PFSK-1 (cell line): Measurements from ENCODE around the gene TCF12.

Source experiments
- POLR2AphosphoS5 ChIP-seq: IDR thresholded peaks from 2 replicates; pipeline ENCODE4 v1.6.1; 2012; ENCODE audit warnings: low read depth, mild to moderate bottlenecking, control low read depth, low read length, moderate library complexity
- SIN3A ChIP-seq: IDR thresholded peaks from 2 replicates; pipeline ENCODE4 v1.6.1; 2012; ENCODE audit warnings: mild to moderate bottlenecking, low read length, moderate library complexity, borderline replicate concordance; ENCODE audit not compliant: insufficient read depth
- TAF1 ChIP-seq: IDR thresholded peaks from 2 replicates; pipeline ENCODE4 v1.6.1; 2012; ENCODE audit warnings: low read length, control low read depth, borderline replicate concordance; ENCODE audit not compliant: insufficient read depth
- TF ChIP-seq, protein P1 (sequence below), 2 experiments: IDR thresholded peaks; 2 replicates each; pipeline versions ENCODE4 v1.6.1 to v1.8.0; 2011 to 2012; ENCODE audit warnings: low read depth in 2 of 2, low read length in 2 of 2, control low read depth in 1 of 2, inconsistent platforms in 1 of 2, mild to moderate bottlenecking in 1 of 2, moderate library complexity in 1 of 2; ENCODE audit not compliant: insufficient read depth in 1 of 2

DNA sequence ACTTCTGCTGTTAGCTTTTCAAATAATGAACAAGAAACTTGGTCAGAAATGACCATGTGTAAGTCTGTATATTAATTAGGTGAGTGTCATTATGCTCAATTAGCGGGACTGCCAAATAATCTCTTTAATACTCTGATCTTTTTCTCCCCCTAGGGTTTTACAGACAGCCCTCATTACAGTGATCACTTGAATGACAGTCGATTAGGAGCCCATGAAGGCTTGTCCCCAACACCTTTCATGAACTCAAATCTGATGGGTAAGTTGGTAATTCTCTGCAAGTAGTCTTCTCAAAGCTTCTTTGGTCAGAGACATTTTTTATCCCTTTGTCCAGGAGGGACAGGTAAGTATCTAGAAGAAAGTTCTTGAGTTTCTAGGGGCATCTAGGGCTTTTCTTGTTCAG lies 173.2 kb downstream of the TCF12 start:
- TF ChIP-seq, protein P1, sequence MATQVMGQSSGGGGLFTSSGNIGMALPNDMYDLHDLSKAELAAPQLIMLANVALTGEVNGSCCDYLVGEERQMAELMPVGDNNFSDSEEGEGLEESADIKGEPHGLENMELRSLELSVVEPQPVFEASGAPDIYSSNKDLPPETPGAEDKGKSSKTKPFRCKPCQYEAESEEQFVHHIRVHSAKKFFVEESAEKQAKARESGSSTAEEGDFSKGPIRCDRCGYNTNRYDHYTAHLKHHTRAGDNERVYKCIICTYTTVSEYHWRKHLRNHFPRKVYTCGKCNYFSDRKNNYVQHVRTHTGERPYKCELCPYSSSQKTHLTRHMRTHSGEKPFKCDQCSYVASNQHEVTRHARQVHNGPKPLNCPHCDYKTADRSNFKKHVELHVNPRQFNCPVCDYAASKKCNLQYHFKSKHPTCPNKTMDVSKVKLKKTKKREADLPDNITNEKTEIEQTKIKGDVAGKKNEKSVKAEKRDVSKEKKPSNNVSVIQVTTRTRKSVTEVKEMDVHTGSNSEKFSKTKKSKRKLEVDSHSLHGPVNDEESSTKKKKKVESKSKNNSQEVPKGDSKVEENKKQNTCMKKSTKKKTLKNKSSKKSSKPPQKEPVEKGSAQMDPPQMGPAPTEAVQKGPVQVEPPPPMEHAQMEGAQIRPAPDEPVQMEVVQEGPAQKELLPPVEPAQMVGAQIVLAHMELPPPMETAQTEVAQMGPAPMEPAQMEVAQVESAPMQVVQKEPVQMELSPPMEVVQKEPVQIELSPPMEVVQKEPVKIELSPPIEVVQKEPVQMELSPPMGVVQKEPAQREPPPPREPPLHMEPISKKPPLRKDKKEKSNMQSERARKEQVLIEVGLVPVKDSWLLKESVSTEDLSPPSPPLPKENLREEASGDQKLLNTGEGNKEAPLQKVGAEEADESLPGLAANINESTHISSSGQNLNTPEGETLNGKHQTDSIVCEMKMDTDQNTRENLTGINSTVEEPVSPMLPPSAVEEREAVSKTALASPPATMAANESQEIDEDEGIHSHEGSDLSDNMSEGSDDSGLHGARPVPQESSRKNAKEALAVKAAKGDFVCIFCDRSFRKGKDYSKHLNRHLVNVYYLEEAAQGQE (IDR thresholded peaks at IDR 0.05; ENCODE audit: insufficient read depth in 1 of 2, low read depth in 2 of 2, low read length in 2 of 2), result no peak
- TF ChIP-seq POLR2AphosphoS5, result no peak
- no peak for TF ChIP-seq TAF1
- TF ChIP-seq SIN3A, result no peak
